HG03025 (cell line): ENCODE measurements around the gene CKMT2.
"Not testable (repeated sequence)": the region's sequence is repeated elsewhere in the genome, so short reads cannot be mapped to it uniquely, and the experiment has no call there.

ENCODE experiments used
- ATAC-seq: cut with Tn5 transposase; IDR thresholded peaks from one replicate; pipeline ENCODE4 v1.9.1; 2021; ENCODE audit warnings: mild to moderate bottlenecking, moderate library complexity; ENCODE audit not compliant: unreplicated experiment, low FRiP score

CKMT2 gene

DNA sequence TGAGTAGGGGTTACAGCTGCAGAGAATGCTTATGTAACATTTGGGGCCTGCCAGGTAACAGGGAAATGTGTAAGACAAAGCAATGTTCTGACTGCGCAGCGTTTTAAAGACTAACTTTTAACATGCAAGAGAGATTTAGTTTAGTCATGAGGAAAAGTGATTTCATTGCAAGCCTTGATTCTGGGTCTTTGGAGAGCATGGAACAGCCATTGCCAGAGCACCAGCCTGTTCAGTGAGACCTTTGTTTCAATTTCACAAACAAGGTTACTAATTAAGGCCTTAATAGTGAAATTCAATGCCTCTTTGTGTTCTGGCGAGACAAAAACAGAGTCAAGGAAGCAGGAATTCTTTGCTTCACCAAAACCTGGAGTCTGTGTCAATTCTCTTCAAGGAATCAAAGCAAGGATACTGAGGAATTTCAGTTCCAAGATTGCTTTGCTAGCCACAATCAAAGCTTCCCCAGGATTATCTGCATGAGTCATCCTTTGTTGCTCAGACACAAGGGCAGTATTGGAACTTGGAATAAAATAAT, 14.4 kb downstream of the CKMT2 start:
- no peak for ATAC-seq

DNA sequence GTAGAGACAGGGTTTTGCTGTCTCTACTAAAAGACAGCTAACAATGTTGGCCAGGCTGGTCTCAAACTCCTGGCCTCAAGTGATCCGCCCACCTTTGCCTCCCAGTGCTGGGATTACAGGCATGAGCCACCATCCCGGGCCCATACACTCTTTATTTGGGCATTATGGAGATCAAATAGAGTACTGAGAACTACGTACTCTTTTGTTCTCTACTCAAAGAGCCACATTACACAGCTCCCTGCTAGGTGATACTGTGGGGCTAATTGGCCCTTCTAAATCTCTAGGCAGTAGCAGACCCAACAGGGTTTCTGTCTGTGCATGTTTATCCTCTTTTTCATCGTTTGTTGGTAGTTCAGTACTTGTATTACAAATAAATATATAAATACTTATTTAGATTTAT, 16.1 kb downstream of the CKMT2 start:
- ATAC-seq = no peak

DNA sequence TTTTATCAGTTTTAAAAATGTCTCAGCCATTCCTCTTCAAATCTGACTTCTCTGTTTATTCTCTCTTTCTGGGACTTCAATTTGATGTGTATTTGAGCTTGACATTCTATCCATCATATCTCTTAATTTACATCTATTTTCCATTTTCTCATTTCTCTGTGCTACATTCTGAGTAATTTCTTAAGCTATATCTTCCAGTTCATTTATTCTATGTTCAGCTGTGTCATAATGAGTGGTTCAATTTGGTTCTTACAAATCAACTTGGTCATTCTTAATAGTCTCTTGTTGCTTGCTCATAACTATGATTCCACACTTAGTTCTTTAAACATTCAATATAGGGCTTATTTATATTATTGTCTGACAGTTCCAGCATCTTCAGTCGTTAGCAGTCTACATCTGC, 16.9 kb downstream of the CKMT2 start:
- ATAC-seq = no peak

DNA sequence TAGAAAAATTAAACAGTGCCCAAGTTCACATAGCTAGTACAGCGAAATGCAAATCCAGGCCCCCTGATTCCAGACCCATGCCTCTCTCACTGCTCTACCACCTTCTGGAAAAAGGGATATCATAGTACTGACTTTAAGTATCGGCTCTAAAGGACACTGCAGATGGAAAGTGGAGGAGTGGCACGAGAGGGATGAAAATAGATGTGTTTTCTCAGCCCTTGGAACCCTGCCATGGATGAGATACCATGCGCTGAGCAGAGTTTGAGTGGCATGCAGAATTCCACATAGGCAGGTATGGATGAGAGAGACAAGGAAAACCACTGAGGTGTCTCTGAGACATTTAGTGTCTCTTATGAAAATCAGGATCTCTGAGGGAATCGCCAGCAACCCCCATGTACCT, 18.8 kb downstream of the CKMT2 start:
- no peak for ATAC-seq

DNA sequence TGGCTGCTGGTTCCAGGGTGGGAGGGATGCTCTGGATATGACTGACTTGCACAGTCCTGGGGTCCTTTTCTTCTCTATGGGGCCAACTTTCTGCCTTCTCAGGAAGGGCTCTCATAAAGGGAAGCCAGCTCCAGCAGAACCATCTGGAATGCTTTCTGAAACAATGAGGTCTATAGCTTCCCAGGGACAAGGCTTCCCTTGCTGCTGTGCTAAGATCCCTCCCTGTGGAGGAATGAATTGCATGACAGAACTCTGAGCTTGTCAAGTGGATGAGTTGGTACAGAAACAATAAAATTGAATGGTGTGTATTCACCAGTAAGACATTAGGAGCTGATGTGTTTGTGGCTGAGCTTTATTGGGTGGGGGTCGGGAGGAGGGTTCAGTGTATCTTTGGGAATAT, 19.8 kb downstream of the CKMT2 start:
- no peak for ATAC-seq

DNA sequence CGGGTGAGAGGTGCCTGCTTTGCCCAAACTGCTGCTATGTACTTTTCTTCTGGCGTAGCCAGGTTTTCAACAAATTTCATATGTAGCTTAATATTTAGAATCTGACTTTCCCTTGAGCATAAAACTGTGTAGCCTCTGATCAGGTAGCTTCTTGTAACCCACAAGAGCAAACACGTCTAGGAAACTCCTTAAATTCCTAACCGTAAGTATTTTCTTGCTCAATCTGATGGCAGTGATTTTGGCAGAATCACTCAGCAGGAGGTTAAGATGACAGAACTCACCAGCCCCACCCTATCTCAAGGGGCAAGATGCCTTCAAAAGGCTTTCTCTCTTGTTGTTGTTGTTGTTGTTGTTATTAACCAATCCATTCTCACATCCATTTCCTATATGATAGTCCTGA, 20.8 kb downstream of the CKMT2 start:
- ATAC-seq = no peak

DNA sequence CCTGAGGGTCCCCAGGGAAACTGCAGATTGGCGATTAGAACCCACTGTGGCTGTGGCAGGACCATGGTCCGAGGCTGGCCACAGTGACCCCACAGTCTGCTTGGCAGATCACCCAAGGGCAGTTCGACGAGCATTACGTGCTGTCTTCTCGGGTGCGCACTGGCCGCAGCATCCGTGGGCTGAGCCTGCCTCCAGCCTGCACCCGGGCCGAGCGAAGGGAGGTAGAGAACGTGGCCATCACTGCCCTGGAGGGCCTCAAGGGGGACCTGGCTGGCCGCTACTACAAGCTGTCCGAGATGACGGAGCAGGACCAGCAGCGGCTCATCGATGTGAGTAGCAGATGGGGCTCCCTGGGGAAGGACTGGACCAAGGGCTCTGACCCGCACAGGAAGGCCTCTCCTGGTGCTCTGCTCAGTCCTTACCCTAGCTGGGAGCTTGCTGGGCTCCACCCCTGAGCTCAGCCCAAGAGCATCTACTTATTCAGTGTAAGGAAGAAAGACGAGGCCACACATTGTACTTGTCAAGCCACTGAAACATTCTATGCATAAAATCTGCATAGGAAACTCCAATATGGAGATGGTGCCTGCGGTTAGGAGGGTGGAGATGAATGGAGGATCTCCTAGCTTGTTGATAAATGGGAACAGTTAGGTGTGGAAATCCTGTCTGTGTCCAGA, 21.9 kb downstream of the CKMT2 start:
- no peak for ATAC-seq

DNA sequence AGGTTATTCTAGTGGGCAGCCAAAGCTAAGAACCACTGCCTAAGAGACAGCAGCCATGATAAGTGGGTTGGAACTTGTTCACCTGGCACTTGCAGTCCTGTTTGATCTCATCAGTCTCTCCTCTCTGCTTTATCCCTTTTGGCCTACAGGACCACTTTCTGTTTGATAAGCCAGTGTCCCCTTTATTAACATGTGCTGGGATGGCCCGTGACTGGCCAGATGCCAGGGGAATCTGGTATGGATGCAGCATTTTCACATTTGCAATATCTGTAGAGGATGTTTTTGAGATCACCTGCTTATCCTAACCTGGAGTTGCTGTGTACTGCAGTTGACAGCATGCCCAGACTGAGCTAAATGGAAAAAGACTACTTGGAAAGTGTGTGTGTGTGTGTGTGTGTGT, 23.6 kb downstream of the CKMT2 start:
- no peak for ATAC-seq

DNA sequence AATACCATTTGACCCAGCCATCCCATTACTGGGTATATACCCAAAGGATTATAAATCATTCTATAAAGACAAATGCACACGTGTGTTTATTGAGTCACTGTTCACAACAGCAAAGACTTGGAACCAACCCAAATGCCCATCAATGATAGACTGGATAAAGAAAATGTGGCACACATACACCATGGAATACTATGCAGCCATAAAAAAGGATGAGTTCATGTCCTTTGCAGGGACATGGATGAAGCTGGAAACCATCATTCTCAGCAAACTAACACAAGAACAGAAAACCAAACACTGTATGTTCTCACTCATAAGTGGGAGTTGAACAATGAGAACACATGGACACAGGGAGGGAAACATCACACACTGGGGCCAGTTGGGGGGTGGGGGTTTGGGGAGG, 29.7 kb downstream of the CKMT2 start:
- ATAC-seq = not testable (repeated sequence)

DNA sequence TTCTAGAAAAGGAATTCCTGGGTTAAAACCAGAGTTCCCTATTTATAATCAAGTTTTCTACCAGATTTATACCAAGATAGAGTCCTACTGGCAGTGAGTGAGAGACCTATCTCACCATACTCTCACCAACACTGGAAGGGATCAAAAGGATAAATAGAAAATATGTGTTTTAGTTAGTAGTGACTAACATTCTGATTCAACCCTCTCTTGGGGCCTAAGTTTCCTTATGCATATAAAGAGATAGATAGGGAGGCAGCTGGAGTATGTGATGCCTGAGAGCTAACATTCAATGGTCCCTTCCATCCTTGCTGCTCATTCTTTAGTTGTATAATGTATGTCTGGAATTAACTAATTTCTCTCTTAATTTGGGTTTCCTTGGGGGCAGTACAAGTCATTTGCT, 32.0 kb downstream of the CKMT2 start:
- ATAC-seq = no peak

DNA sequence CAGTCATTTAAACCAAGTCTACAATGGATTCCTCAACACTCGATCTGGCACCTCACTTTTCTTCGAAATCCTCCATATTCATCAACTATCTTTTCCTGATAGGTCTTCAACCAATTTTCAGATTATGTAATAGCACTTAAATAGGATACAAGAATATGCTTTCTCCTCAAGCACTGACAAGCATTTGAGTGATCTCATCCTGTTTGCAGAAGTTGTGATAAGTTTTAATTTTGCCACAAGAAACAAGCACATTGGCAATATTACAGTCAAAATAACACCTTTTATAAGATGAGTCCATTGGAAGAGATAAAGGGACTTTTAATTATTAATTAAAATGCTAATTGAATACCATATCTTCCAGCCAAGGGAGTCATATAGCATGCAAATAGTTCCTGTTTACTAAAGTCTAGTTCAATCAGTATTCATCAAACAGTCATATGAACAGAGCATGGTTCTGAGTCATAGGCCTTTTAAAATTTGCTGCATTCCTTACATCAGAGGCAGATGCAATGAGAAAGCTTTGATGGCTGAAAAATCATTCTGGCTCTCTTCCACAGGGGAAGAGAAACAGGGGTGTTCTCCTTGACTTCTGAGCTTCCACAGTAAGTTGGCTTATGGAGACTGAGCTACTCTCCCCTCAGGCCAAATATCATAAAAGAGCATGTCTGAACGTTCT, 35.5 kb downstream of the CKMT2 start:
- no peak for ATAC-seq

DNA sequence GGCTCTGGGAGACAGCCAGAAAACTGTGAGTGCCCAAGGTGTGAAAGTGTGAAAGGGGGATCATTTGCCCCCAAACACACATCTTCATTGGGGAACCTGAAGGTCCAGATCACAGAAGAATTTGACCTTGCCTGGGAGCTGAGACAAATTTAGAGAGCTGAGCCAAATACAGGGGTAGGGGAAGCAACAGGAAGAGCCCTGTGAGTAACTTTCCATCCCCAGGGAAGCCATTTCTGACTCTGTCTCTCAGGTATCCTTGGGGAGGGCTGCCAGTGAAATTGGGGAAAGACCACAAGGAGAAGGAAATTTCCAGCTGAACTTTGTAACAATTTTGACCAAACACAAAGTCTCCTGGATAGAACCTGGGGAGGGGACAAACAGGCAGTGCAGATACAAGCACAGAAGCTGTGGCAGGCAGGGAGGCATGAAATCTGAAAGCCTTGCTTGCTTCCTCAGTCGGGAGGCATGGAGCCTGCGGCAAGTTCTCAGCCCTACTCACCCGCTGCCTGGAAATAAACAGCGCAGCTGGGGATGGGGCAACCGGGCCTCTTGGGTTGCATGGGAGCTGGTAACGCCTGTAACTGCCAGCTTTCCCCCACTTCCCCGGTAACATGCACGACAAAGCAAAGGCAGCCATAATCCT, 36.8 kb downstream of the CKMT2 start:
- ATAC-seq = no peak

DNA sequence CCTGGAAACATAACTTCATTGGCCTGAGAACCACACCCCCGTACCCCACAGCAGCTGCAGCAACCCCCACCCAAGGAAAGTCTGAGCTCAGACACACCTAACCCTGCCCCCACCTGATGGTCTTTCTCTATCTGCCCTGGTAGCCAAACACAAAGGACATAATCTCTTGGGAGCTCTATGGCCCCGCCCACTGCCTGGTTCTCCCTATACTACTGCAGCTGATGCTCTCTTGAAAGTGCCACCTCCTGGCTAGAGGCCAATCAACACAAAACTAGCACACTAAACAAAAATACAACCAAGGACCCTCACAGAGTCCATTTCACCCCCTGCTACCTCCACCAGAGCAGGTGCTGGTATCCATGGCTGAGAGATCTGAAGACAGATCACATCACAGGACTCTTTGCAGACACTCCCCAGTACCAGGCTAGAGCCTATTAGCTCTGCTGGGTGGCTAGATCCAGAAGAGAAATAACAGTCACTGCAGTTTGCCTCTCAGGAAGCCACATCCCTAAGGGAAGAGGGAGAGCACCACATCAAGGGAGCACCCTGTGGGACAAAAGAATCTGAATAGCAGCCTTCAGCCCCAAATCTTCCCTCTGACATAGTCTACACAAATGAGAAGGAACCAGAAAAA, 37.4 kb downstream of the CKMT2 start:
- not testable (repeated sequence) for ATAC-seq

DNA sequence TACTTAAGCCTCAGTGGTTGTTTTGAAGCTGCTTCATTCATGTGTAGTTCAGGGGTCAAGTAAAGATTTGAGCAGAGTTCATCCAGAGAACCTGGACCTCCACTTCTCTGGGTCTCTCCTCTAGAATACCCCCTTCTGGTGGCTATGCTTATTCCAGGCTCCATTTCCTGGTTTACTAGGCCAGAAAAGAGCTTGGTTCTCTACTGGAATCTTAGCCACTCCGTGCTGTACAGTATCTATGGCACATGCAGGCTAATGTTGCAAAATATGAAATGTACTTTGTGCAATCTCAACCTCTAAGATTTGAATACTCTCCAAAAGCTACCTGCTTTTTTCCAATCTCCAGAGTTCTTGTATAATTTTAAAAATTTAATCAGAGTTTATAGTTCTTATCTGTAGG, 50.9 kb downstream of the CKMT2 start:
- ATAC-seq = no peak

DNA sequence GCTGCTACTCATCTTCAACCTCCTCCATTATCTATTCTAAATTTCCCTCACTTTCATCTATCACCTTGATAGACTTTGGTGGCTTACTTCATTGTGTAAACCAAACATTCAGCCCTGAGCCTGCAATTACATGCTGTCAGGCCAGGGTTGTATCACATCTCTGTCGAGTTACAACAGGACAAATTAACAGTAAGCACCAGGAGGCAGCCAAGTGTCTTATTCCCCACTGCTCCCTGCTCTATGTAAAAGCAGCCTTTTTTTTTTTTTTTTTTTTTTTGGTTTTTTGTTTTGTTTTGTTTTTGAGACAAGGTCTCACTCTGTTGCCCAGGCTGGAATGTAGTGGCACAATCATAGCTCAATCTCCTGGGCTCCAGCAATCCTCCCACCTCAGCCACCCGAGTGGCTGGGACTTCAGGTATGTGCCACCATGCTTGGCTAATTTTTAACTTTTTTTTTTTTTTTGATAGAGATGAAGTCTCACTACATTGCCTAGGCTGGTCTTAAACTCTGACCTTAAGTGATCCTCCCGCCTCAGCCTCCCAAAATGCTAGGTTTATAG, 53.0 kb downstream of the CKMT2 start:
- ATAC-seq = no peak

DNA sequence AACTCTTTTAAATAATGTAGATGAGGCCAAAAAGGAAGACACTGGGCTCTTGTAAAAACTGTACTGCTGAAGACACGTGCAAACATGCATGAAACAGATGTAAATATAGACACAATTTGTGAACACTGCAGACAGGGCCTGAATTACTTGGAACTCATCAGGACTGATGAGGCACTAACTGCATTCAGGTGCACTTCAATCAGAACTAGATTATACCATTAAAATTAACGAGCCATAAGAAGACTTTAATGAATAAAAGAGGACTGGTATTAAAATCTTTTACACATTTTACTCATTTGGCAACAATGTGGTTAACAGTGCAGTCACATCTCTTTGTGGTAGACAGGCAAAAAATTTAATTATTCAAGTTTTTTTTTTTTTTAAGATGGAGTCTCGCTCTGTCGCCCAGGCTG, 54.9 kb downstream of the CKMT2 start:
- no peak for ATAC-seq

DNA sequence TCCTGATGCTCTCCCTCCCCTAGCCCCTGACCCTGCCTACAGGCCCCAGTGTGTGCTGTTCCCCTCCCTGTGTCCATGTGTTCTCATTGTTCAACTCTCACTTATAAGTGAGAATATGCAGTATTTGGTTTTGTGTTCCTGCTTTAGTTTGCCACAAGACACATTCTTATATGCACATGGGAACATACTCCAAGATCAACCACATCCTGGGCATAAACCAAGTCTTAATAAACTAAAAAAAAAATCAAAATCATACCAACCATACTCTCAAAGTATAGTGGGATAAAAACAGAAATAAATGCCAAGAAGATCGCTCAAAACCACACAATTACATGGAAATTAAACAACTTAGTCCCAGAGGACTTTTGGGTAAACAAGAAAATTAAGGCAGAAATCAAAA, 57.0 kb downstream of the CKMT2 start:
- no peak for ATAC-seq

DNA sequence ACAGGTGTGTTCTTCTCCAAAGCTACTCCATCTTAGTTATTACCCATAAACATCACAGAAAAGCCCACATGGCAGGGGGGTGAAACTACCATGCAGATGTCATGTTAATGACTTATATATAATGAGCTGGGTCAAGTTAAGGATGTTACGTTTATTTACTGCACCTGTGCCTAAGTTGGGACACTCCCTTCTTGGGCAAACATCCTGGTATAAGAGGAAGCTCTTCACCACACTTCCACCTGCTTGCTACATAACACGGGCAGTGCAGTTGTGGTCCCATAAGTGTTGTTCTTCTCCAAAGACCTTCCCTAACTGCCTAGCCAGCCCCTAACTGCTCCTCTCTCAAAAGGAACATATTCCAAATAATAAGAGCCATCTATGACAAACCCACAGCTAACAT, 59.0 kb downstream of the CKMT2 start:
- ATAC-seq = no peak

DNA sequence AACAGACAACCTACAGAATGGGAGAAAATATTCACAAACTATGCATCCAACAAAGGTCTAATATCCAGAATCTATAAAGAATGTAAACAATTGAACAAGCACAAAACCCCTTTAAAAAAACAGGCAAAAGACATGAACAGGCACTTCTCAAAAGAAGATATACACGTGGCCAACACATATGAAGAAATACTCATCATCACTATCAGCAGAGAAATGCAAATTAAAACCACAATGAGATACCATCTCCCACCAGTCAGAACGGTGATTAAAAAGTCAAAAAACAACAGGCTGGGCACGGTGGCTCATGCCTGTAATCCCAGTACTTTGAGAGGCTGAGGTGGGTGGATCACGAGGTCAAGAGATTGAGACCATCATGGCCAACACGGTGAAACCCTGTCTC, 60.9 kb downstream of the CKMT2 start:
- ATAC-seq = not testable (repeated sequence)

DNA sequence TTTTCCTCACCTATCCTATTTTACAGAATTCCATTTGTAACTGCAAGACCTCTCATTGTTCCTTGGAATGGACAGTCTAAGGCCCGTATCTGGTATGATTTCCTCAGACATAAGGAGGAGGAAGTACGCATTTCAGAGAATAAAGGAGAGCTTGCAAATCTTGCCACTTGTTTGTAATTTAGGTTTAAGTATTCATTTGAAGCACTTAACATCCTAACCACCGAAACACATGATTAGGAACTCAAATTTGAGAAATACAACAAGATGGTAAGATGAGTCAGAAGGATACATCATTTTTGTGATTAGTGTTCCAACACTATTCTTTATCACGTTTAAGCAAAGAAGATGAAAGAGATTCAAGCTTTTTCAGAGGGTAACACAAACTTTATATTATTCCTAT, 64.4 kb downstream of the CKMT2 start:
- ATAC-seq = no peak

DNA sequence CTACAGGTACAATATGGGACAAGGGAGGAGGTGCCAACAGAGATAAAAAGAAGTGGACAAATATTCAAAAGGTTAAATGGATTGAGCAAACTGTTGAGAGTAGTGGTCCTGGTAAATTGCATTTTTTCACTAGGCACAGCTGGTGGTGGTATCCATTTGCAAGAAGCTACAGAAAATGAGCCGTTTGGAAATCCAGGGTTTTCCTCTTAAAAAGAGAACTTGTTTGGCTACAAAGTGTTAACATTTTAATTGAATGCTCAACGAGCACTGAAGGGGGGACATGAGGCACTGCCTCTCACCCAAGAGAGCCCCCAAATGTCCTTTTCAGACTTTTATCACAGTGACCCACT, 67.8 kb downstream of the CKMT2 start:
- ATAC-seq = no peak
